Motor neuron (in vitro differentiated cells): ENCODE results near the gene ITPR2. TPM values are rescaled to one million over a fixed set of nuclear protein-coding genes. Genes with fewer than 3 reads are reported as not detected.

ENCODE experiments used
- ATAC-seq, 8 experiments: fragments of 200-7000 bp; cut with Tn5 transposase; replicated peaks in 6 of 8; 2 replicates each; pipeline ENCODE4 v1.8.0; 2021; ENCODE audit warnings: mild to moderate bottlenecking in 8 of 8, moderate library complexity in 8 of 8
- H3K27ac ChIP-seq, 2 donors: fragments of 250-450 bp; sonication (Bioruptor Pico); 2 replicates each; pipeline ENCODE4 v1.9.0; 2021; ENCODE audit warnings: antibody characterized with exemption in 2 of 2, mild to moderate bottlenecking in 2 of 2, moderate library complexity in 1 of 2
- H3K4me1 ChIP-seq, 2 donors: fragments of 250-450 bp; sonication (Bioruptor Pico); replicated peaks in 1 of 2; 2 replicates each; pipeline ENCODE4 v1.6.1; 2021; ENCODE audit warnings: antibody characterized with exemption in 2 of 2, mild to moderate bottlenecking in 2 of 2, moderate library complexity in 1 of 2
- H3K4me3 ChIP-seq, 5 donors: fragments of 250-450 bp; sonication (Bioruptor Pico); 2 replicates each; pipeline ENCODE4 v1.9.0; 2021; ENCODE audit warnings: antibody characterized with exemption in 5 of 5, mild to moderate bottlenecking in 5 of 5, moderate library complexity in 4 of 5
- WGBS, 10 experiments: fragments of 450-650 bp; shearing (Covaris generic); methylation state at CpG; one replicate each; pipeline ENCODE4 v1.0.0; 2022; 5-methylcytosine and 5-hydroxymethylcytosine counted together
- in situ Hi-C, 9 experiments: fragments of 400-800 bp; cut with MboI; loops; one replicate each; pipeline ENCODE4 v1.15.0; 2021; ENCODE audit warnings: low sequenced_read_pairs in 9 of 9, low pct_unique_long_range_greater_than_20kb in 2 of 9; ENCODE audit not compliant: unreplicated experiment in 9 of 9
- total RNA-seq, 8 experiments: library from RNA; unstranded; fragments of 300-600 nt; gene quantifications; 2 replicates each; pipeline versions ENCODE4 v1.2.3 to v1.2.4, GENCODE V29; 2022

The ITPR2 gene
- total RNA-seq, 8 experiments from 2014 or later: 0.27 to 51.5 (median 11.5) TPM

DNA sequence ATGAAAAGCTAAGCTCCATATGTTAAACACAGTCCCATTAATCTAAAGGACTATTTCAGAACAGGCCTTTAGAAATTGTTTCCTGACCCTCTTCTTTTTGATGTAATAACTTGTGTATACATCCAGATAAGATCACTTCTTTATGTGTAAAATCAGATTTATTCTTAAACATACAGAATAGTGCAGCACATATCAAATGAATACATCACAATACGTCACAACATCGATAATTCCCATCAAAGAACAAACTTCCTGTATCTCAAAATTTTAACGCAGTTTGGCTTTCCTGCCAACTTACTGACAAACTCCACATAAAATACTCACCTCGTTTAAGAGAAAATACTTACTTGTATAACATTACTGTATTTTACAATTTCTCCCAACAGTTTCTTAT is 108.7 kb downstream of the ITPR2 start:
- 65 to 94% (median 88%) methylated on average over 2 to 4 of the region's 4 CpGs; no CpG with 5 or more reads in 1 of the 10 experiments for whole genome bisulfite sequencing, 10 experiments
- ATAC-seq: no peak
- in situ Hi-C loops: no loop called here
- no peaks in the 10 kb centered on the region for H3K4me1 ChIP-seq
- H3K27ac ChIP-seq: no peak overlapping the region
- H3K4me3 ChIP-seq: no peak overlapping the region

DNA sequence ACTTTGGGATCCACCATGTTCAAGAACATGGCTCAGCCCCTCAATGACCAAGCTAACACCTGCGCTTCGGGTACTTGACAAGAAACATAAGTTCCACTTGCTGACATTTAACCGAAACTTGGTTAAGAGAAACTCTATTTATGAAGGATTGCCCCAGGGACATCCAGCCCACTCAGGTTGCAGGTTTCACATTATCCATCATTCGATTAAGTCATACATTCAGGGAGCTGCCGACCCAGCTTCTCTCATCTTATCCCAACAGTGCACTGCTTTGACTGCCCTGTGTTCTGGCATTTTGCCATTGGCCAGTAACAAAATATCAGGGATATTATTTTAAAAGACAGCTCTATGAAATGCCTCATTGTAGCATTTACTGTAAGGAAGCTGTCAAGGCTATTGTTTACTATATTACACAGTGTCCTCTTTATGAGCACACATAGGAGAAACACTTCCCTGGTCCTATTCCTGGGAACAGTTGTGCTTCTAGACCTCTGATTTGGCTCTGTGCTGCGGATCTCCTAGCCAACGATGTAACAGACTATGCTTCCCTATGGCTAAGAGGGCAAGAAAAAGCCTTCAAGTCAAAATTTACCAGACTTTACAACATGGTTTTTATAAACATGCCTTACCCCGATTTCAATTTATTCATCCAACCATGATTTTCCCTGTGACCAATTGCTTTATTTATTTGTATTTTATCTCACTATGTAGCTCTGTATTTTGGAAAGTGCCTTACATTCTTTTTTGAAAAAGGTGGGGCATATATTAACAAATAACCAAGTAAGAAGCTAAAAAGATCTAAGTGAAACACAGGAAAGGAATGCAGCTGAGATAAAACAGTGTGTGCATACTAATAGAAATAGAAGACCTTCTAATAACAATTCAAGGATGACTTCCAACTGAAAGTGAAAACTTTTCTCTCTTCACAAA is 109.3 kb downstream of the ITPR2 start:
- H3K4me3 ChIP-seq: no peak overlapping the region
- in situ Hi-C loops: no loop called here
- H3K27ac ChIP-seq: no peak overlapping the region
- no peaks in the 10 kb centered on the region for H3K4me1 ChIP-seq
- WGBS, 10 experiments: 77 to 97% (median 89%) methylated on average over 2 to 7 of the region's 8 CpGs
- peak in 2 of 8 experiments; percentile 32 to 55 for ATAC-seq

DNA sequence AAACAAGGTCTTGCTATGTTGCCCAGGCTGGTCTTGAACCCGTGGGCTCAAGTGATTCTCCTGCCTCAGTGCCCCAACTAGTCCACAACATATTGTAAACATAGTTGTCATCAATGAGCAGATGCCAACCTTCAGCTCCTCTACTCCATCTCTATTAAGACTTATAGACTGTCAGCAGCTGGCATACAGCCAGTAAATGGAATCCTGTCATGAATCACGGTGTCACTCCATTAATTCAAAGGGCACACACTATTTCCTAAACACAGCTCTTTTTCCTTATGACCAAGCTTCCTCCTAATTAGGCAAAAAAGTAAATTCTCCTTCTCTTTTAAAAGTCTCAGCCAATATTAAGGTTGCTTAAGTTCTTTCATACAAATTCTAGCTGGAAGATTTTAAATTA is 111.2 kb downstream of the ITPR2 start:
- WGBS, 10 experiments: 0 to 100% (median 77%) methylated on average over 1 to 2 of the region's 2 CpGs; no CpG with 5 or more reads in 2 of the 10 experiments
- no peak for ATAC-seq
- no peak overlapping the region for H3K4me3 ChIP-seq
- no peak overlapping the region for H3K27ac ChIP-seq
- in situ Hi-C loops: no loop called here
- no peaks in the 10 kb centered on the region for H3K4me1 ChIP-seq

DNA sequence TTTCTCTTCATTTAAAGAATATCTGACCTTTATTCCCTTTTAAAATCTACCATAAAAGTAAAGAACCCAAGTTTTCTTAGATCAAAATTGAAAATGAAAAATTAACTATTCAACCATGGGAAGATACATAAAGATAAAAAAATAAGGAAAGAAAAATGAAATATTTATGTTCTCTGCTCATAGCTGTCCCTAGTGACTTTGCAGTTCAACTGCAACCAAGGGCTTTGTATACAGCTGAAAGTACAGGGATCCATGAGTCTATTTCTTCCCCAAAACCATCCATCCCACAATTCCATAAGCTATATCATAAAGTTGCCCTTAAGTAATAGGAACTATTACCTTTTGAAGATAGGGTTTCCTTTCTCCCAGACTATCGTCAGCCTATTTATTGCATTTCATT is 113.1 kb downstream of the ITPR2 start:
- WGBS, 10 experiments: 78 to 100% (median 100%) methylated on average over 1 of the region's 1 CpG; no CpG with 5 or more reads in 4 of the 10 experiments
- in situ Hi-C loops: no loop called here

DNA sequence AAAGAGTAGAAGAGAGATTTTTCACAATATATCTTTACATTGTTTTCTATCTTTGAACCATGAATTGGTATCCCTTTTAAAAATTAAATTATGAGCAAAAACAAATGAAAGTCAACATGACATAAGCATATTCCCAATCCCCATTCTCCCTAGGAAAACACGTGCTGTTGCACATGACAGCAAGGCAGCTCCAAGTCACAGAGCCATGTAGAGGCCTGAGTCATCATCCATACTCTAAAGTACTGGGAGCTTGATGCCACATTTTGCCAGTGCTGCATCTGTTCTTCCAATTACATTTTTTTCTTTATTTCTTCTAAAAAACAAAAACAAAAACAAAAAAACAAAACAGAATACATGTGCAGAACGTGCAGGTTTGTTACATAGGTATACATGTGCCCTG is 115.2 kb downstream of the ITPR2 start:
- Histone ChIP-seq H3K4me3 (no peak overlapping the region), H3K27ac (no peak overlapping the region), H3K4me1 (peaks cover 2 to 3% of the 10 kb centered on the region in 2 donors)
- in situ Hi-C loops: no loop called here
- ATAC-seq: peak in 3 of 8 experiments; percentile 46 to 62 (median 53)
- WGBS, 10 experiments: 80 to 100% (median 84%) methylated on average over 1 to 2 of the region's 2 CpGs; no CpG with 5 or more reads in 6 of the 10 experiments

More for the DNA sequence above, 113.1 kb downstream of the ITPR2 start:
- no peak for ATAC-seq
- peaks cover 2 to 3% of the 10 kb centered on the region in 2 donors for H3K4me1 ChIP-seq
- H3K4me3 ChIP-seq: no peak overlapping the region
- H3K27ac ChIP-seq: no peak overlapping the region

DNA sequence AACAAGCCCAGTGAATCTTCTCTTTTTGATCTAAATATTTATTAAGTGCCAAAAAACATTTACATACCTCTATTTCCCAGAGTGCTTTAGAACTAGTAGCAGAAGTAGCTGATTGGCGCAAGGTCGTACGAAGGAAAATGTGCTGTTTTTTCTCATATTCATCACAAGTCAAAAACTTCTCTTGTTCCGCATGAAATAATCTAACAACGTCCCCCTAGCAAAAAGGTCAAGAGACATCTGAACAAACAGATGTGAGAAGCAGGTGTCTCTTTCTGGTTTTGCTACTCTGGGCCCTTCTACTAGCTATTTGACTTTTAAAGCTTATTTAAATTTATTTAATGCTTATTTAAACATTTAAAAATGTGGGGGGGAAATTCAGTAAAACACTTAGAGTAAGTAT is 117.8 kb downstream of the ITPR2 start:
- WGBS, 10 experiments: 42 to 100% (median 91%) methylated on average over 1 to 5 of the region's 5 CpGs
- in situ Hi-C loops: no loop called here
- peaks cover 2 to 3% of the 10 kb centered on the region in 2 donors for H3K4me1 ChIP-seq
- peak in 1 of 8 experiments; percentile 84 for ATAC-seq
- H3K4me3 ChIP-seq: no peak overlapping the region
- H3K27ac ChIP-seq: no peak overlapping the region

DNA sequence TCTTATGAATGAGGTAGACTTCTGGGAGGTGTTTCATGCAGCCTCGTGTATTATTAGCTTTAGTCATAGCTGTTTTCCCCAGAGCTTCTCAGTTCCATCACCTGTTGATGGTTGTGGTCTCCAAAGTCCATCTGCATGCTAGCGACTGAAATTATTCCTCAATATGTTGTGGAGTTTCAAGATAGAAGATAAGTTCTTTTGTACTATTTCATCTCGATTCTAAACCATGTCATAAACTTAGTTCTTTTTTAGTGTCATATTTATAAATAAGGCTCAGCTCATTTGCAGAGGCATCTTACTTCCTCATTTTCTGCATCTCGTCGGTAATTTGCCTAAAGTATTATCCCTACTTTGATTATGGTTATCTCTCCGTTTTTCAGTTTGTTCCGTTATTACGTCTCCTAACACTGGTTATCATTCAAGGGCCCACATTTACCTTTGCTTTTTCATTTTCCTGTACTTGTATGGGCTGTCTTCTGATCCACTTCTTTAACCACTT is 119.1 kb downstream of the ITPR2 start:
- H3K4me3 ChIP-seq: no peak overlapping the region
- H3K4me1 ChIP-seq: peaks cover 2 to 3% of the 10 kb centered on the region in 2 donors
- WGBS, 10 experiments: 81 to 97% (median 91%) methylated on average over 7 to 8 of the region's 8 CpGs
- in situ Hi-C loops: no loop called here
- no peak for ATAC-seq
- H3K27ac ChIP-seq: no peak overlapping the region

DNA sequence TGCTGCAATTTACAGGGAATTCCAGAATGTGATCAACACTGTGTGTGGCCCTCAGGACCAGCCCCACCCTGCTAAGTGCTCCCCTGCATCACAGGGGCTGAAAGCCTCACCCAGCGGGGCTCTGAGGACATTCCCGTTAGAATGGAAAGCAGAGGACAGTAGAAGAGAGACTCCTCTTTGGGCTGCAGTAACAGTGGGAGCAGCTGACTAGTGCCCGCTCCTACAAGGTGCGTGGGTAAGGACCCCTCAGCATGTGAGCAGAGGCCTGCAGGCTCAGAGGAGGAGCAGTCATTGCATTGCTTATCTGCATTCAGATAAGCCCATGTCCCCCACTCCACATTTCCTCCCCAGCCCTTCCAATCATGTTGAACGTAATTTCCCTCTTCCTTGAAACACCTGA is 120.1 kb downstream of the ITPR2 start:
- in situ Hi-C loops: no loop called here
- no peak overlapping the region for H3K4me3 ChIP-seq
- peaks cover 2 to 3% of the 10 kb centered on the region in 2 donors for H3K4me1 ChIP-seq
- no peak overlapping the region for H3K27ac ChIP-seq
- peak in 4 of 8 experiments; percentile 17 to 31 (median 24) for ATAC-seq
- WGBS, 10 experiments: 0 to 90% (median 55%) methylated on average over 1 to 3 of the region's 5 CpGs; no CpG with 5 or more reads in 2 of the 10 experiments

DNA sequence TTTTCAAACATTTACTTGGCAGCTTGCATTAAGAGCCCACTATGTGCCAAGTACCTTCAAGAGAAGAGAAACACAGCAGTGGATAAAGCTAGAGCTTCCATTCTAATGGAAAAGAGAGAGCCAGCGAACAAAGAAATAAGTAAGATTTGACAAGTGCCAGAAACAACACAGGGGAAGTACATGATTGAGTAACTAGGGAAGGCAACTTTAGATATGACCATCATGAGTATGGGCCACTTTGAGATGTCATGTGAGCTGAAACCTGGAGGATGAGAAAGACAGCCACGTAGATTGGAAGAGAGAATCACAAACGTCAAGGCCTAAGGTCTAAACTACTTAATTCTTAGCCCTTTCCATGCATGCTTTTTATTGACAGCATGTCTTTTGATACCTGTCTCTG is 121.4 kb downstream of the ITPR2 start:
- H3K27ac ChIP-seq: no peak overlapping the region
- no peak for ATAC-seq
- in situ Hi-C loops: no loop called here
- no peak overlapping the region for H3K4me3 ChIP-seq
- H3K4me1 ChIP-seq: peaks cover 2 to 3% of the 10 kb centered on the region in 2 donors
- WGBS, 10 experiments: 60 to 100% (median 88%) methylated on average over 1 to 3 of the region's 3 CpGs; no CpG with 5 or more reads in 2 of the 10 experiments

DNA sequence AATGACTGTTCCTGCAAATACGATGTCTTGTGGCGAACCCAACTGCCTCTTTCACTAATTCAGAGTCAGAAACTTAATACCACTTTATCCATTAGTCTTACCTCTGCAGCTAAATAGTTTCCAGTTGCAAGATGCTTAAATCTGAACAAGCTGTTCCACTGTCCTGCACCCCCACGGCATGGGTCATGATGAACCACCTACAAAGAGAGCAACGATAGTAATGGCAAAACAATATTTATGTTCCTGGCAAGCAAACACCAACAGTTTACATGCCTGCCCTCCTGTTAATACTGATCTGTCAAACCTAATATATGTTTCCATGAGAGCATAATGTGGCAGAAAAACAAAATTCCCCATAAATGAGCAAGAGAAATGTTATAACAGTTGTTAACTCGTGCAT is 121.9 kb downstream of the ITPR2 start:
- 52 to 100% (median 89%) methylated on average over 1 to 5 of the region's 5 CpGs for WGBS, 10 experiments
- in situ Hi-C loops: no loop called here
- Histone ChIP-seq H3K27ac (no peak overlapping the region), H3K4me3 (no peak overlapping the region), H3K4me1 (peaks cover 1 to 3% of the 10 kb centered on the region in 2 donors)
- ATAC-seq: no peak

DNA sequence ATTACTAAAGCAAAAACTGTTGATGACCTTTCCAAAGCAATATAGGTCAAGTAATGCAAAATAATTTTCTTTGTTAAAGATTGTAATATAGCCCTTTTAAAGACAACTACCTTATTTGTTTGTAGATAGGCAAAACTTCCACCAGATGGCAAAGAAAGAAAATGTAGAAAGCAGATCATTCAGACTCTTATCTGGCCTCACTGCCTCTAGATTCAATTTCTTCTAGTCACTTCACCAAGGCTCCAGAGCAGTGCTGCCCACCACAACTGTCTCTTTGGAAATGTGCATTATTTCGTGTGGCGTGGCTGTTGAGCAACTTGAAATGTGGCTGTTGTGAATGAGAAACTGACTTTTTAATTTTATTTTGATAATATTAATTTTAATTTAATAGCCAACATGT is 127.1 kb downstream of the ITPR2 start:
- 76 to 100% (median 96%) methylated on average over 1 to 2 of the region's 2 CpGs; no CpG with 5 or more reads in 1 of the 10 experiments for WGBS, 10 experiments
- no peak for ATAC-seq
- in situ Hi-C loops: no loop called here
- Histone ChIP-seq H3K27ac (no peak overlapping the region), H3K4me3 (no peak overlapping the region), H3K4me1 (no peaks in the 10 kb centered on the region)

DNA sequence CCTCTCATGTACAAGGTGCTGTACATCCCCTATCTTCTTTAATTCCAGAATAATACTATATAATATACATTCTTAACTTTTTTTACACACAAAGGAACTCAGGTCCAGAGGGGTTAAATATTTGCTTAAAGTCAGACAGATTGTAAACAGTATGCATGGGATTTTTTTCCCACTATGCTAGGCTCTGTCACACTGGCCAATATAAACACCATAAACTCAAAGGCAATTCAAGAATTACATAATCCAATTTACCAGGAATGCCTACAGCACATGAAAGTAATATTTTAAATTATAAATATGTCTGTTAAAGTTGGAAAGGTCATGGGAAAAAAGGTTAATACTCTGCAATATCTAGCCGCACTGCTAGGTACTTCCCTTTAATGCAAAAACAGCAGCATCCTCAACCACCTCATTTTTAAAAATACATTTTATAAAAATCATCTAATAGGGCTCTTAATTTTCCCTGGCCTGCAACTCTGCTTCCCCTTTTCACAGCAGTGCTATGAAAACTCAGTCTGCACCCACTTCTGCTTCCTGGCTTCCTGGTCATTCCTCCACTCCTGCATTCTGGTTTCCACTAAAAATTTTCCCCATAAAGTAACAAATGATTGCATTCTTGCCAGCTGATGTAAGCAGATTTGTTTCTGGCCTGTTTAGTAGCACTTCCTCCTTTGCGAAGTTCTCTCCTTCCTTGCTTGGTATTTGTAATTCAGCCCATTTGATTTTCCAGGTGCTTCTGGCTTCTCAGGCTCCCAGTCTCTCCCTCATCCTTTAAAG is 128.1 kb downstream of the ITPR2 start:
- peak in 1 of 8 experiments; percentile 90 for ATAC-seq
- no peak overlapping the region for H3K27ac ChIP-seq
- 14 to 100% (median 55%) methylated on average over 1 to 2 of the region's 2 CpGs; no CpG with 5 or more reads in 2 of the 10 experiments for WGBS, 10 experiments

DNA sequence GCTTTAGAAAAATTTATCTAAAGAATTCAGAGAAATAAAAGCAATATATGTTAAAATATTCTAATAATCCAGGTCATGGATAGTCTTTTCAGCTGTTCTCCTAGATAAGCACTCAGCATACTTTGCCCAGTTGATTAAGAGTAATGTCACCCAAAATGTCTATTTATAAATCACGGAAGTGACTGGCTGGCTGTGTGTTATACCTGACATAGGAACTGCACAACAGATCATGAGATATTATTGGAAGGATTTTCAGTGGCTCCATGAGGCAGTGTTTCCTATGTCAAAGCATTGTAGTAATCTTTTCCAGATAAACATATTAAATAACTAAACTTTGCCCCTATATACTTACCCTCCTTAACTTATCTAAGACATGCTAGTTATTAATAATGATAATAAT is 128.8 kb downstream of the ITPR2 start:
- no peak overlapping the region for H3K27ac ChIP-seq
- whole genome bisulfite sequencing, 10 experiments: 50 to 100% (median 100%) methylated on average over 1 of the region's 1 CpG; no CpG with 5 or more reads in 1 of the 10 experiments
- no peak for ATAC-seq
- H3K4me3 ChIP-seq: no peak overlapping the region
- in situ Hi-C loops: no loop called here
- no peaks in the 10 kb centered on the region for H3K4me1 ChIP-seq

More for the DNA sequence above, 128.1 kb downstream of the ITPR2 start:
- no peaks in the 10 kb centered on the region for H3K4me1 ChIP-seq
- in situ Hi-C loops: no loop called here
- H3K4me3 ChIP-seq: no peak overlapping the region
